GM10847 (cell line): Measurements from ENCODE around the gene HSPA8.

Experiments
- POLR2A ChIP-seq: IDR thresholded peaks from 2 replicates; pipeline ENCODE4 v1.6.1; 2011; ENCODE audit not compliant: insufficient read length; ENCODE audit errors: extremely low read depth

HSPA8 gene

DNA sequence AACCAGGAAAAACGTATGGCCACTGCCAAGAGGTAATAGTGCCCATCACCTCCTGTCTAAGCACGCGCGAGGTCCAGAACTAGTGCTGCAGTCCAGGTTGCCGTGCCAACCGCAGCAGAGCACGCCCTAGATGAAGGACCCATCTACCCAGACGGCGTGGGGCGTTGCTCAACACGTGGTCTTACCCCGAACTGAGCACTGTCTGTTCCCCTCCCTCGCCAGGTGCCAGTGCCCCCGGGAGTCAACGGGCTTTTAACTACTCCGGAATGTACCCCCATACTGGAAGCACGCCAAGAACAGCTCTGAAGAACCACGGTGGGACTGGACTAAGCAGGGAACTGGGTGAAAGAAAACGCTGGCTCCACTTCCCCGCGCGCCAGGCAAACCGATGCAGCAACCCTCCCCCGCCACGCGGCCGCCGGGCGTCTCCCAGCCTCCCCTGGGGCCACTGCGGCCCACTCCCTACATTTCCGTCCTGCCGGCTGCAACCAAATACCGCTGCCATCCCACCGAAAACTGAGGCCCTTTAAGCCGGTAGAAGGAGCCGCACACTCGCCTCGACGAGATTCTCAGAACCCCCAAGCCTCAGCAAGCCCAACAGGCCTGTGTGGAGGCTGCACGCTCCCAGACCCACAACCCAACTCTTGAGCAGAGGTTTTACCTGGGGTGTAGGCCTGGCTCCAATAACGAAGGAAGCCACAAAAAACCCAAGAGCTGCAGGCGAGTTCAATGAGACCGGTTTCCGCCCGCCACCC lies at the start of gene HSPA8:
HSPA8 (minus strand) TSS at position 734 of the 755 bp plus-strand sequence. CDS start 812 bp downstream, outside the sequence.
- peak; percentile 95 for TF ChIP-seq POLR2A

- TF ChIP-seq POLR2A, result no peak
These were observed 49.5 kb upstream of the HSPA8 start for GRCh38 chr11:123111465-123111864.

- no peak for TF ChIP-seq POLR2A
These were observed 48.5 kb upstream of the HSPA8 start for GRCh38 chr11:123110397-123110796.

DNA sequence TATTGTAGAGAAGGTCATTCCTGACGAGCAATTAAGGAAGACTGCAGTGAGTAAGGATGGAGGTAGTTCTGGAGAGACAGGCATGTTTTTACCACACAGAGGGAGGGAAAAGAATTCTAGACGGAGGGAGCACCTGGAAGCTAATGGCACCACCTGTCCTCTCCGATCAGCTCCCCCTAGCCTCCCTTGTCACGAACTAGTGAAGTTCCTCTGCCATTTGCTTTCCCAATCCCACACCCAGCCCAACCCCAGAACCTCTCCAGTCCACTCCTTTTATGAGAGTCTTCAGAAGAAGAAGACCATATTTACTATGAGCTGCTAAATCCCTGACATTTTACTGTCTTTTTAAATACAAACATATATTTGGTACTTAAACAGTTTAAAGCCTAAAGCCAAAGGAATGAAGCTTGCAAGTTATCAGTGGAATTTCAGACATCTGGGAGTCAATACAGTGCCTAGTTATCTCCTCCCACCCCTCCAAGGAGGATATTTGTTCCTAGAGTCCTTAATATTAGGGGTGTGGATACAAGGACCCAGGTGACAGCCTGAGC lies 46.1 kb upstream of the HSPA8 start:
- TF ChIP-seq POLR2A, result no peak

DNA sequence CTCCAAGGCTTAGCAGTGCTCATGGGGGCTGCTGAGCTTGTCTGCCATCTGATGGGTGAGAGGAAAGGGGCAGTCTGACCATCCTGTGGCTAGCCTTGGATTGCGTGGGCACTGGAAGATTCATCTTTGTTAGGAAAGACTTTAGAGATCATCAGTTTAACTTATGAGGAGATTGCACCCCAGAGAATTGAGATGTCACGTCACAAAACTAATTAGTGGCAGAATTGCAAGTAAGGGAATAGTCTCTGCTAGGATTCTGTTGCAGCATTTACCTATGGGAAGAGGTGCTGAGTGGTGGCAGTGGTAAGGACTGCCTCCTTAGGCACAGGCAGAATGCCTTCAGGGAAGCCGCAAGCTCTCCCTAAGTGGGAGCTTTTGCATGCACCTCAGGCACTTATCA lies 42.8 kb upstream of the HSPA8 start:
- no peak for TF ChIP-seq POLR2A

DNA sequence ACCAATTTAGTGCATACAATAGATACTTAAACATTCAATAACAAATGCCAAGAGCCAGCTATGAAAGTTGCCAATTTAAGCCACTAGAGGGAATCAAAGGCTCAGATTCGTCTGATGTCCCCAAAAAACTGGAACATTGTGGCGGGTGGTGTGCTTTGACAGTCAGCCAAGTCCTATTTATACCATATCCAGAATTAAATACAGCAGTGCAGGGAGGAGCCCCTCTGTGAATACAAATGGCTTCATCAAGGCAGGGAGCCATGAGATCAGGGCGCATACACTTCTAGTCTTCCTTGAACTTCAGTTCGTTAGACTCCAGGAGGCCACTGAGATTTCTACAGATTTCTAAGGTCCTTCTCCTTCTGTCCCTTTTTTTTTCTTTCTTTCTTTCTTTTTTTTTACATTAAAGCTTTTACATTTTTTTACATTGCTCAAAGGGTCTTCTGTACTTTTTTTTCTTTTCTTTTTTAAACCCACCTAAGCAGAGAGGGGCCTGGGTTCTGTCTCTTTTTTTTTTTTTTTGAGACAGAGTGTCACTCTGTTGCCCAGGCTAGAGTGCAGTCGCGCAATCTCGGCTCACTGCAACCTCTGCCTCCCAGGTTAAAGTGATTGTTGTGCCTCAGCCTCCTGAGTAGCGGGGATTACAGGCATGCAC lies 41.5 kb upstream of the HSPA8 start:
- no peak for TF ChIP-seq POLR2A

DNA sequence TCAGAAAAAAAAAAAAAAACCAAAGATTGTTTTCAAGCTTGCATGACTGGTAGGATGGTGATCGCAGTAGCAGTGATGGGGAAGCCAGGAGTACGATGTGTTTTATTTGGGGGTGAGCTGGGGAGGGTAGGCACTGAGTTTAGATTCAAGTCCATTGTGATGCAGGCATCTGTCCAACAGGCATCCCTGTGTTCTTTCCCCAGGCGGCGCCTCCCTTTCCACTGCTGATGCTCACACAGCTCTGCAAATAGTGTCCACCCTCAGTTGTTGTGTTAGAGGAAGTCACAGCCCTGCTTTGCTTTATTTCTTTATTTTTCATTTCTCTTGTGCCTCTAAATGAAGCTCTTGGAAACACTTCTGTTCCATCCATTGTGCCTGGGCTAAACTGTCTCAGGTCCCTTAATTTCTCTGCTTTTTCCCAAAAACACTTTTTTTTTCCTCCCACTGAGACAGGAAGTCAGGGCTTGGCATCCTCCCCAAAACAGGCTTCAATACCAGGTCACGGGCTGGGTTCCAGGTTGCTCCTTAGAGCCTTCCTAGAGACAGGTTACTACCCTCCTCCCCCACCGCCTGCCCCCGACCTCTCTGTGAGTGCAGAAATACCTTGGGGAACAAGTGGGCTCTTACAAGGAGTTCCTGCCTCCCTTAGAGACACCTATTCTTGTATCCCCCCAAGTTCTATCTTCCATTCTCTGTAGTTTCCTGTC lies 38.6 kb upstream of the HSPA8 start:
- TF ChIP-seq POLR2A, result no peak

DNA sequence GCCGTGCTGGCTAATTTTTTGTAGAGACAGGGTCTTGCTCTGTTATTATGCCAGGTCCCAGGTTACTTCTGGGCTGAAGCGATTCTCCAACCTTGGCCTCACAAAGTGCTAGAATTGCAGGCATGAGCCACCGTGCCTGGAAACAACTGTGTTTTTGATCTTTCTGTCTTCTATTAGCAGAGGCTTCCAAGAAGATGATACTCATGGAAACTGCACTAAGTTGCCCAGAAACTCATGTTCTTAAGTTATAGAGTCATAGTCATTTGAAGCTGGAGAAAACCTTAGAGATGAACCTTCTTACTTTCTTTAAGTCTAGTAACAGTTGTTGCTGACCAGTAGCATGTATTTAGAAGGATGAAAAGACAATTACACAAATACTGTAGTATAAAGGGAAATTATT lies 37.1 kb upstream of the HSPA8 start:
- TF ChIP-seq POLR2A, result no peak

DNA sequence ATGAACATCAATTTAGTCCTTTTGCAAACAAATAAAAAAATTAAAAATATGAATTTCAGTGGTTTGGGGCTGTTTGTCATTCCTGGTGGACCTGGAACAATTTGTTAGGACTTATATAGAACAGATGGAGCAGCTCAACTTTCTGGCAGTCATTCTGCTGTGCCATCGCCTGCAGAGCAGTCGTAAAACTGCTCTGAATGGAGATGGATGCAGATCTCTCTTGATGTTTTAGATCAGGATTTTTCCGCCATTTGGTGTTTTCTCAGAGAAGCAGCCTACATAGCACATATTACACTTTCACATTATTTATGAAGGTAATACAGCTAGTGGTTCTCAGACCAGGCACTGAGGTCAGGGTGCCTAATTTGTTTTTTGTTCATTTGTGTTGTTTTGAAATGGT lies 31.8 kb upstream of the HSPA8 start:
- no peak for TF ChIP-seq POLR2A

DNA sequence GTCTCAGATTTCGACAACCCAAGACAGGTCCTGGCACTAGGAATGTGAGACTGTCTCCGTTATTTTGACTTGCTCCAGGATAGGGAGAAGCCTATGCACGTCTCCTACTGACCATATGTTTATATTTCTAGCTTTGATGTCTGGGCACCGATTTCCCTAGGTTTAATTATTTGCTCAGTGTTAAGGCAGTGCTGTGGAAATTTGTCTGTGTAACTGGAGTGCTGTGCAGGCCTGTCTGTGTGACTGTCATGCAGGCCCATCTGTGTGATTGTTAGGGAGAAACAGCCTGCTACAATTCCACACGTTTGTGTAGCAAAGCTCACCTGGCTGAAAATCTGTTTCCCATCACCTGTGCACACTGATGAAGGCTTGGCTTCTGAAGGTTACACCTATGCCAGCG lies 29.6 kb upstream of the HSPA8 start:
- TF ChIP-seq POLR2A, result no peak

- no peak for TF ChIP-seq POLR2A
These were observed 24.4 kb upstream of the HSPA8 start for GRCh38 chr11:123086305-123086704.

GRCh38 chr11:123085497-123085896 lies 23.6 kb upstream of the HSPA8 start:
- TF ChIP-seq POLR2A, result no peak

GRCh38 chr11:123084454-123084853 lies 22.5 kb upstream of the HSPA8 start:
- no peak for TF ChIP-seq POLR2A

DNA sequence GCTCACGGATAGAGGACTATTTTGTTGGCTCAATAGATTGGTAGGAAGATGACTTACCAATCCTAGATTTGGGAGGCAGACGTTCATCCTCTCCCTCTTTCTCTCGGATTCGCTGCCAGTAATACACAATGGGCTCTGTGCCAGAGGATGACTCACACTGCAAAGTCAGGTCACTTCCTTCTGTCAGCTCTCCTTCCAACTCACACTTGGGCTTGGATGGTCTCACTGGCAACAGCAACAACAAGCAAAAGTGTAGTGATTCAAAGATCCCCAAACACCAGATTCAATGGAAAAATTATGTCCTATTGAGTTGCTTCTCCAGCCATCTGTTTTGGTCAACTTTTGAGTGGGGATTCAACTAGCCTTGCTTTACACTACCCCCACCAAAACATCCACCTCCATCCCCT lies 21.7 kb upstream of the HSPA8 start:
- TF ChIP-seq POLR2A, result no peak

DNA sequence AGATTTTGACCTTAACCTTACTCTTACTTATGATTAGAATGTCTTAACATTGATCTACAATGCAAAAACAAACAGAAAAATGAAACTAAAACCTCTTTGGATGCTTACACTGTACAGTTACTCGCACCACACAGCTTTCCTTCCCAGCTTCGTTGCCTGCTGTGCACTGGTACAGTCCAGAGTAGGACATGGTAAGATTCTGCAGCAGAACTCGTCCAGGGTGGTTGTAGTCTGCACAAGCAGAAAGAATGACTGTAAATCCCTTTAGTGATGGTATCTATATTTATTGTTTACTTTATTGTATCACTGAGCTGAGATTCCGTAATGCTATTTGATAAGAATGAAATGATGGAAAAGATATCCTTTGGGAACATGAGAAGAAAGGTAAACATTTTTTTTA lies 21.0 kb upstream of the HSPA8 start:
- TF ChIP-seq POLR2A, result no peak

- TF ChIP-seq POLR2A, result no peak
These were observed 18.1 kb upstream of the HSPA8 start for GRCh38 chr11:123080015-123080414.
